HK-2 (cell line): ENCODE data around the gene PTTG1IP.
A peak's percentile ranks its signal among the peaks of the same experiment; 100 is the strongest.

ENCODE experiments used
- DNase-seq: peaks from one replicate; pipeline ENCODE4 v3.0.0-alpha.2; 2018; ENCODE audit not compliant: unreplicated experiment

Gene PTTG1IP

GRCh38 chr21:44866780-44867179 is 6.7 kb downstream of the PTTG1IP start:
- DNase-seq, result no peak

DNA sequence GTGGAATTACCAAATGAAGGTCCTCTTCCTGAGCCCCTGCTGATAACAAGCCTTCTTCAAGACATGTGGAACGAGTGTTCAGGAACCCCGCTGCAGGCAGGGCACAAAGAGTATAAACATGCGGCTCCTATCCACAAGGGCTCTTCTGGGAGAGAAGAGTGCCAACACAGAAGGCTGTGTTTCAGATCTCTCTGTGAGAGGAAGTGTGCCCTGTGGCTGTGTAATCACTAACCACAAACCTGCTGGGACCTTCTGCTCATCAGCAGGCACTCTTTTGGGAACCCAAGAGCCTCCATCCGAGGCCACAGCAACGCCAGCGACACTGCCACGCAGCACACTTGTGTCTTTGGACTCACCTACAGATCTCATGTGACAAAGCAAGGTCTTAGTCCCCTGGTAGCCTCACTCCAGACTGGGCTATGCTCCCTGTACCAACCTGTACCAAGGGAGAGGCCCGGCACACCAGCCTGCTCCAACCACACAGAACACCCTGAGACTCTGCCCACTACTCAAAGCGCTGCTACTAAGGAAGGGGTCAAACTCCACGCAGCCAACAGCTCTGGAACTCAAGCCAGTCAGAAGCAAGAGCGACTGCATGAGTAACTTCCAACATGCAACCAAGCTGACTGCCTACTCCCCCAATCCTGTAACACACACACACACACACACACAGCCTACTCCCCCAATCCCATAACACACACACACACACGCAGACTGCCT is 7.8 kb downstream of the PTTG1IP start:
- DNase-seq, result no peak

DNA sequence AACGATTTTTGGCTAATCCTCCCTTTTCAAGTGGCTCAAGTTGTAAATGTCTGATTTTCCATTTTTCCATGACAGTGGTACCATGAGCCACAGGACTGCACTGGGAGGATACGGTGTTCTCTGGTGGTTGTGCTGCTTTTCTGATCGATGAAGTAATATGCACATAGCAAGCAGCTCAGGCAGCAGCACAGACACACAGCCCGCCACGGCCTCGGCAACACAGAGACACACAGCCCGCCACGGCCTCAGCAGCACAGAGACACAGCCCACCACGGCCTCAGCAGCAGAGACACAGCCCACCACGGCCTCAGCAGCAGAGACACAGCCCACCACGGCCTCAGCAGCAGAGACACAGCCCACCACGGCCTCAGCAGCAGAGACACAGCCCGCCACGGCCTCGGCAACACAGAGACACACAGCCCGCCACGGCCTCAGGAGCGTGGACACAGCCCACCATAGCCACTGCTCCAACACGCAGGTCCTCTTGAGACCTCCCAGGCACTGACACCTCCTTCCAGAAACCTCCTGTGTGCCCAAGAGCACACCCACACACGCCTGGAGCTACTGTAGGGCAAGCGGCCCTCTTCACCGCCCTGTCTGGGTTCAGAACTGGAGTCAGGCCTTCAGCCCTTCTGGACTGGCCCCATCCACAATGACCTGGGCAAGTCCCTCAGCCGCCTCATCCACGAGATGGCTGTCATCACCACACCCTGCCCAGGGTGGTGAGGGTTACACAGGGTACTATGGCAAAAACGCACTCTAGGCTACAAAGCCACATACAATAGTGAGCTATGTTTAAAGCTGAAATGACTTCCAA is 10.4 kb downstream of the PTTG1IP start:
- no peak for DNase-seq

GRCh38 chr21:44858791-44859190 is 14.7 kb downstream of the PTTG1IP start:
- no peak for DNase-seq

GRCh38 chr21:44858291-44858690 is 15.2 kb downstream of the PTTG1IP start:
- DNase-seq, result no peak

DNA sequence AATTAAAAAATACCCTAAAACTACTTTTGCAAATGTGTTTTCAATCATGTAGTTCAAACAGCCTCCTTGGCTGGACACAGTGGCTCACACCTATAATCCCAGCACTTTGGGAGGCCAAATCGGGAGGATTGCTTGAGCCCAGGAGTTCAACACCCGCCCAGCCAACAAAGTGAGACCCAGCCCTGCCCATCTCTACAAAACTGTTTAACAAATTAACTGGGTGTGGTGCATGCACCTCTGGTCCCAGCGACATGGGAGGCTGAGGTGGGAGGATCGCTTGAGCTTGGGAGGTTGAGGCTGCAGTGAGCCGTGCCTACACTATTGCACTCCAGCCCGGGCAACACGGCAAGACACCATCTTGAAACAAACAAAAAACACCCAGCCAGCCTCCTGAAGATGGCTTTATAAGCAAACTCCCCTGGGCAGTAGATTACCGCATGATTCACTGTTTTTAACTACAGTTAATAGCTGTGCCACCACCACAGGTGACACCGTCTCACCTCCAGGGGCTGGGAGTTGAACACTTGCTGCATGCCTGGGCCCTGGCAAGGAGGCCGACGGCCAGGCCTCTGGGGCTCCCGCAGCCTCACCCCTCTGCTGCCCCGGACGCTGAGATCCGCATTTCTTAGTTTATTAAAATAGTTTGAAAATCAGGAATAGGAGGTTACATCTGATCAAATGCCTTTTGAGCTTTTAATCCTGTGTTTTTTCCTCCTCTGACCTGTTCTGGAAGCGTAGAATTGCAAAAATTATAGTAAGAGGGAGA is 16.2 kb downstream of the PTTG1IP start:
- no peak for DNase-seq

GRCh38 chr21:44856131-44856530 is 17.4 kb downstream of the PTTG1IP start:
- no peak for DNase-seq

- DNase-seq, result no peak
Observed at GRCh38 chr21:44855572-44855971, 17.9 kb downstream of the PTTG1IP start.

- DNase-seq, result no peak
Observed at GRCh38 chr21:44854664-44855446, 18.6 kb downstream of the PTTG1IP start.

DNA sequence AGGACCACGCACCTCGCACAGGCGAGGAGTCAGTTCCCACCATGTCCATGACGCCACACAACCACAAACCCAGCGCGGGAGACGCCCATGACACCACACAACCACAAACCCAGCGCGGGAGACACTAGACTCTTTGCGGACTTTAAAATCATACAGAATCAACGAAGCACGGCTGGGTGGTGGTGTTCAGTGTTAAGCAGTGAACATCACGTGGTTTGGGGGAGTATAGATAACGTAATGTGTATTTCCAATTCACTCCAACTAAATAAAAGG is 19.2 kb downstream of the PTTG1IP start:
- no peak for DNase-seq

DNA sequence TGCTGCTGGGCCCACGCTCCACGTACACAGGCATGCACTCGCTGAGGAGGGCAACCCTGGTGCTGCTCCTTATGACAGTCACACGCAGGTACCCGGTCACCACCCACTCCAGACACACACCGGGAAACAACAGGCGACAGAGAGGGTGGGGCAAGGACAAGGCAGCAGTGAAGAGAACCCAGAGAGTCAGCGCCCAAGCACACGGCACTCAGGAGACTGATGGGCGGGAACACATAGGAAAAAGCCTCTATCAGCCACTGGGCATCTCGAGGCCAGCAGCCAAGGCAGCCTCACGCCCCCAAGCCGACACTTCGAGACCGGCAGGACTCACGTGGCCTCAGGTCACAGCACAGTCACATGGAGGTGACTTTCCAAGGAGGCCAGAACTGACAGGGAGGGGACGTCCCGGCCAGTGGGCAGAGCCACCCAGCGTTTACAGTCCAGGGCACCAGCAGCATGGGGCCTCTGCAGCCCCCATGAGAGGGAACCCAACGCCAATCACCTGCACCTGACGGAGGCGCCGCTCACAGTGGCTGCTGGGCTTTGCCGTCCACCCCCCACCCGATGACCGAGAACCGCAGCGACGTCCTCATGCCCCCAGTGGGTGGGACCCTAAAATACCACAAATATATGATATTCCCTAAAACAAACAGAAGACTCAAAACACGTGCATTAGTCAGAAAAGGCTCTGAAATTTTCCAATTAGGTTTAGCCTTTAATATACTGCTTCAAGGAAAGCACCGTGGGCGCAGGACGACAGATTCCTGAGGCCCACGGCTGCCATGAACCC is 19.7 kb downstream of the PTTG1IP start:
- no peak for DNase-seq

GRCh38 chr21:44850905-44851657 is 22.4 kb downstream of the PTTG1IP start:
- no peak for DNase-seq

DNA sequence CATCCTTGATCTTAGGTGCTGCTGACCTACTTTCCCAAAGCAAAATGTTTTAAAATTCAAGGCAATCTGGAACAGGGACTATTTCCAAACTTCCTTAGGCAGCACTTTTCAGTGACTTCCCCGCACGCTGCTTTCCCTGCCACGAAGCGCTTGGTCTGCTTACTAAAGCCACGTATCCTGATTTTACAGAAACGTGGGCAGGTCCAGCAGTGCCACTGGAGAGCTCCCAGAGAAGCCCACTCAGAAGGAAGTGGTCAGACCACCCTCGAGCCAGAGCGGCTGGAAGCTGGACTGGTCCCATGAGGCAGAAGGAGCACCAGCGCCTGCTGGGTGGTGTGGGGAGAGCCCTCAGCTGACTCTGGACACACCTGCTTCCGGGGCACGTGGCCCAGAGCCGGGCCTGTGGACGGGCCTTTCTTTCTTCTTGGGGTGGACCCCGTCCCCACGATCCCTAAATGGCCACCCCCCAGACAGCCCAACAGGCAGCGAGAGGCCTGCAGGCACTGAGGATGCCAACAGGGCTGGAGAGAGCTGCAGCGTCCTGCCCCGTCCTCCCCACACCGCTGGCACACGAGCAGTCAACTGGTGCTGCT is 23.2 kb downstream of the PTTG1IP start:
- DNase-seq, result no peak

DNA sequence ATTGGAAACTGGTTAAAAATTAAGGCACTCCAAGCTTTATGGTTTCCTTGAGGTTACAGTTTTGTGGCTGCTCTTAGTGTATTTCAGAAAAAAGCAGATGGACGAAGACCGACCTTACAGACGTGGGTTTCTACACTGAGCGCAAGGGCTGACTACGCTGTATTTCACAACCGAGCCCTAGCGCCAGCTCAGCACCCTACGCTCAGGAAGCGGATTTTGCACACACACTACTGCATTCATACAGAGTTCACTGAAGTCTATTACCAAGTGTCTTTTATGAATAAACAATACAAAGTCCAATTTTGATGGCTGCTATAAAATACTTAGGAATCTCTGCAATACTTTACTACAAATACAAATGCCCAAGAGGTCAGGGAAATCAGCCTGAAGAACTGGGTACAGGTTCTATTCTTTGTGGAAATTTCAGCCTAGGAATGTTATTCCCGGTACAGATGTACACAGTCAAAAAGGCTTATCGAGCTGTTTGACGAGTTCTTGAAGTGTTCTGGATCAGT is 23.8 kb downstream of the PTTG1IP start:
- DNase-seq, result no peak

DNA sequence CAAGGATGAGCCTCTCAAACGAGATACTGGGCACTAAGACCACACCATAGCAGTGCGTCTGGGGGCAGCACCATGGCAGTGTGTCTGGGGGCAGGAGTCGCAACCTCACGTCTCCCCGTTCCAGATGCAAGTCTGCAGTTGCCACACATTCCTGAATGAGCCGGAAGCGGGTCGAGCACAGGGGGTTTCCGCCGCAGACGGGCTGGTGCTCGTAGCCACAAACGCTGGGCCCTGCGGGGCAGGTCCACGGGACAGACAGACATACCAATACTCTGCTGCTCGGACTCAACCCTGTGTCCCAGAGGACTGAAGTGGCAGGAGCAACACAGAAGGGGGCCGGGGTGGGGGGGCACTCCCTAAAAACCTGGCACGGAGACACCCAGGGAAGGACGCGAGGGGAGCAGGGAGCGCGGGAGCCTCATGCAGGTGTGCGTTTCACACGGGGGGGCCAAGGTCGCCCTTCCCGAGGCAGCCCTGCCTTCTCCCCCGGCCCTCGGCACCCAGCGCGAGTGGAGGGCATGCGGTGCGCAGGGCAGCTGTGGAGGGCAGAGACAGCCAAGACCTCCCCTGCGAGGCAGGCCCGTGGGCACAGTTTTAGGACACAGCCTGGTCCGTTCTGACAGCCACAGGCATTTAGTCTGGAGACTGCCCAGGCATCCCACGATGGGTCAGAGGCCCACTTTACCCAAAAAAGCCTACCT is 24.5 kb downstream of the PTTG1IP start:
- DNase-seq, result no peak

DNA sequence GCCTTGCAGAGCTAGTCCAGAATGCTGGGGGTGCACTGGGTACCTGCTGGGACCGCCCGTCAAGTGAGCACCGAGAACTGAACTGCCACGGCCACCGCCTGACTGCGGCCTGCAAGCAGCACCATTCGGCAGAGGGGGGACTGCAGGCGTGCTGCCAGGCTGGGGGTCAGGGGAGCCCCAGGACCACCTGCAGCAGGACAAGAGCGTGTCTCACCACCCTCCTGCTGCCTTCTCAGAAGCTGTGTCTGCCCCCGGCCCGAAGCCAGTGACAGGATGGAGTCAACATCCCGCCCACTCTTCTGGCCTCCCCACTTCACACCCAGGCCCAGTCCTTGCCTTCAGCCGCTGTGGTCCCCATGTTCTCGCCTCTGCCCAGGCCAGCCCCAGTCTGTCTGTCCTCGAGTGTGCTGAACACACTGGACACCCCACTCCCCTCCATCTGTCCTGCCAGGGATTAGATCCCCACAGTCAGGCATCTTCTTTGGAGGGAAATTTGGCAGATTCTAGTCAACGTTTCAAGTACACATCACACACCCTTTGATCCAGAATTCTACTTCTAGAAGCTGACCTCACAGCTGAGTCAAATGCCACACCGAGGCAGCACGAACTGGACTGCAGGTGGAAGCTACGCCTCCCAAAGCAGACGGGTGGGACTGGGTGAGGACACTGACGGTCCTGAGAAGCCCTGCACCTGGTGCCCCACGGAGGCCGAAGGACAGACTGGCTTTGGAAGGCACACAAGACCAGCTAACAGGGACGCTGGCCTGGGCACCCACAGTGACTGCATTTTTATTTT is 26.0 kb downstream of the PTTG1IP start:
- peak; percentile 24 for DNase-seq

GRCh38 chr21:44846485-44847260 is 26.8 kb downstream of the PTTG1IP start:
- peak; percentile 16 for DNase-seq

GRCh38 chr21:44846224-44846484 is 27.3 kb downstream of the PTTG1IP start:
- DNase-seq, result no peak
